ENCODE data around the gene PHGDH. TPM values are rescaled to one million over a fixed set of nuclear protein-coding genes. Genes with fewer than 3 reads are reported as not detected.
"Not testable (repeated sequence)": the region's sequence is repeated elsewhere in the genome, so short reads cannot be mapped to it uniquely, and the experiment has no call there.

PHGDH gene
- total RNA-seq, 1 experiment from 2014 or later, result 82.0 TPM

DNA sequence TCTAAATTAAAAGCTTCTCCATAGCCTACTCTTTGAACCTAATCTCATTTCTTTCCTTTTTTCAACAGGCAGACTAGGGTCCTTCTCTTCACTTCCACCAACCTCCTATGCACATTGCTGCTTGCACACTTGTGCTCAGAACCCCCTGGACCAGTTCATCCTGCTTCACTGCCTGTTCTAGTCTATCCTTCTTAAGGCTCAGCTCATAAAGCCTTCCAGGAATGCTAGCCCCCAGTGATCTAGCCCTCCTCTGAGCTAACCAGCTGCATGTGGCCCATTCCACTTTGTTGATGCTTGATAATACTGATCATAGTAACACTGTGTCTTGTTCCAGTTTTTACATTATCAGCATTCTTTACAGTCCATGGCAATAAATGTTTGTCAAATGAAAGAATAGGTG is 22.9 kb upstream of the PHGDH start:
- in situ Hi-C loops (cut with HindIII; ENCODE audit: low pct_unique_long_range_greater_than_20kb, low sequenced_read_pairs), result no loop called here
- BruUV-seq (replicated peaks), result no TSS peak
- POLR2A ChIA-PET, result no interaction called here

DNA sequence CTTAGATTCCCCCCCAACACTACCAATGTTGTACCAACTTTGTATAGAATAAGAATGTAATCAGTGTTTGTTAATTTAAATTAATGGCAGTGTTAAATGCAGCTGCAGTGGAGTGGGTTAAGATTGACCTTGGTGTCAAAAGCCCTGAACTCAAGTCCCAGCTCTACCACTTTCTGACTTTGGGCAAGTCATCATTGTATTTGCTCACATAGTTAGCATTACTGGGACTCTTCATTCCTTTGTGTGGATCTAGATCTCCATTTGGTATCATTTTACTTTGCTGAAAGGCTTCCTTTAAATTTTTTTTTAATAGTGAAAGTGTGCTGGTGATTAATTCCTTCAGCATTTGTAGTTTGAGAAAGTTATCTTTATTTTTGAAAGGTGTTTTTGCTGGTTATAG is 22.2 kb upstream of the PHGDH start:
- no peak overlapping the region for H3K27ac ChIP-seq (ENCODE audit: low read length)
- no peaks in the 10 kb centered on the region for H3K36me3 ChIP-seq (ENCODE audit: control insufficient read depth, insufficient read depth, low read length)
- H3K27me3 ChIP-seq (ENCODE audit: control insufficient read depth, insufficient read depth, low read length), result peaks cover 5% of the 10 kb centered on the region; the same call in 1 of the 2 replicates
- ChIA-PET POLR2A (no interaction called here), CTCF (no interaction called here)
- no peak for TF ChIP-seq TCF7L2 (IDR thresholded peaks at IDR 0.05; ENCODE audit: low read depth, low read length)
- no peak for TF ChIP-seq POLR2AphosphoS5 (IDR thresholded peaks at IDR 0.05; ENCODE audit: low read depth, low read length)
- TF ChIP-seq, protein P1, sequence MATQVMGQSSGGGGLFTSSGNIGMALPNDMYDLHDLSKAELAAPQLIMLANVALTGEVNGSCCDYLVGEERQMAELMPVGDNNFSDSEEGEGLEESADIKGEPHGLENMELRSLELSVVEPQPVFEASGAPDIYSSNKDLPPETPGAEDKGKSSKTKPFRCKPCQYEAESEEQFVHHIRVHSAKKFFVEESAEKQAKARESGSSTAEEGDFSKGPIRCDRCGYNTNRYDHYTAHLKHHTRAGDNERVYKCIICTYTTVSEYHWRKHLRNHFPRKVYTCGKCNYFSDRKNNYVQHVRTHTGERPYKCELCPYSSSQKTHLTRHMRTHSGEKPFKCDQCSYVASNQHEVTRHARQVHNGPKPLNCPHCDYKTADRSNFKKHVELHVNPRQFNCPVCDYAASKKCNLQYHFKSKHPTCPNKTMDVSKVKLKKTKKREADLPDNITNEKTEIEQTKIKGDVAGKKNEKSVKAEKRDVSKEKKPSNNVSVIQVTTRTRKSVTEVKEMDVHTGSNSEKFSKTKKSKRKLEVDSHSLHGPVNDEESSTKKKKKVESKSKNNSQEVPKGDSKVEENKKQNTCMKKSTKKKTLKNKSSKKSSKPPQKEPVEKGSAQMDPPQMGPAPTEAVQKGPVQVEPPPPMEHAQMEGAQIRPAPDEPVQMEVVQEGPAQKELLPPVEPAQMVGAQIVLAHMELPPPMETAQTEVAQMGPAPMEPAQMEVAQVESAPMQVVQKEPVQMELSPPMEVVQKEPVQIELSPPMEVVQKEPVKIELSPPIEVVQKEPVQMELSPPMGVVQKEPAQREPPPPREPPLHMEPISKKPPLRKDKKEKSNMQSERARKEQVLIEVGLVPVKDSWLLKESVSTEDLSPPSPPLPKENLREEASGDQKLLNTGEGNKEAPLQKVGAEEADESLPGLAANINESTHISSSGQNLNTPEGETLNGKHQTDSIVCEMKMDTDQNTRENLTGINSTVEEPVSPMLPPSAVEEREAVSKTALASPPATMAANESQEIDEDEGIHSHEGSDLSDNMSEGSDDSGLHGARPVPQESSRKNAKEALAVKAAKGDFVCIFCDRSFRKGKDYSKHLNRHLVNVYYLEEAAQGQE (IDR thresholded peaks at IDR 0.05; ENCODE audit: insufficient read depth in 1 of 2, low read depth in 2 of 2, low read length in 1 of 2), result no peak
- no peak for TF ChIP-seq SIN3A (IDR thresholded peaks at IDR 0.05; ENCODE audit: borderline replicate concordance, insufficient read depth, low read depth, low read length)
- TF ChIP-seq, protein P2, sequence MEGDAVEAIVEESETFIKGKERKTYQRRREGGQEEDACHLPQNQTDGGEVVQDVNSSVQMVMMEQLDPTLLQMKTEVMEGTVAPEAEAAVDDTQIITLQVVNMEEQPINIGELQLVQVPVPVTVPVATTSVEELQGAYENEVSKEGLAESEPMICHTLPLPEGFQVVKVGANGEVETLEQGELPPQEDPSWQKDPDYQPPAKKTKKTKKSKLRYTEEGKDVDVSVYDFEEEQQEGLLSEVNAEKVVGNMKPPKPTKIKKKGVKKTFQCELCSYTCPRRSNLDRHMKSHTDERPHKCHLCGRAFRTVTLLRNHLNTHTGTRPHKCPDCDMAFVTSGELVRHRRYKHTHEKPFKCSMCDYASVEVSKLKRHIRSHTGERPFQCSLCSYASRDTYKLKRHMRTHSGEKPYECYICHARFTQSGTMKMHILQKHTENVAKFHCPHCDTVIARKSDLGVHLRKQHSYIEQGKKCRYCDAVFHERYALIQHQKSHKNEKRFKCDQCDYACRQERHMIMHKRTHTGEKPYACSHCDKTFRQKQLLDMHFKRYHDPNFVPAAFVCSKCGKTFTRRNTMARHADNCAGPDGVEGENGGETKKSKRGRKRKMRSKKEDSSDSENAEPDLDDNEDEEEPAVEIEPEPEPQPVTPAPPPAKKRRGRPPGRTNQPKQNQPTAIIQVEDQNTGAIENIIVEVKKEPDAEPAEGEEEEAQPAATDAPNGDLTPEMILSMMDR (IDR thresholded peaks at IDR 0.05), result no peak
- ATAC-seq, result no peak
- intact Hi-C loops (cut with micrococcal nuclease; ENCODE audit: unreplicated experiment) (no loop called here), in situ Hi-C loops (cut with HindIII; ENCODE audit: low pct_unique_long_range_greater_than_20kb, low sequenced_read_pairs) (no loop called here)
- no peak overlapping the region for H3K4me3 ChIP-seq (ENCODE audit: low read depth in 2 of 2, low read length in 2 of 2)
- DNase-seq (ENCODE audit: low read depth, low spot score), result no peak
- no TSS peak for BruUV-seq (replicated peaks)
- no peaks in the 10 kb centered on the region for H3K4me1 ChIP-seq (ENCODE audit: control insufficient read depth, insufficient read depth, low read length)
- H3K9me3 ChIP-seq (ENCODE audit: control insufficient read depth, insufficient read depth, low read depth, low read length), result no peaks in the 10 kb centered on the region

More for the DNA sequence above, 22.9 kb upstream of the PHGDH start:
- ATAC-seq (no peak), DNase-seq (ENCODE audit: low read depth, low spot score) (no peak)
- no peaks in the 10 kb centered on the region for H3K9me3 ChIP-seq (ENCODE audit: control insufficient read depth, insufficient read depth, low read depth, low read length)
- no peak overlapping the region for H3K27ac ChIP-seq (ENCODE audit: low read length)
- CTCF ChIA-PET, result interaction anchor here (0.6 kb wide), 1 partner anchor 646 kb away, joined by 3 read pairs; no protein-coding TSS in a partner anchor
- peaks cover 5% of the 10 kb centered on the region for H3K27me3 ChIP-seq (ENCODE audit: control insufficient read depth, insufficient read depth, low read length)
- TF ChIP-seq SIN3A (IDR thresholded peaks at IDR 0.05; ENCODE audit: borderline replicate concordance, insufficient read depth, low read depth, low read length), result no peak
- TF ChIP-seq TCF7L2 (IDR thresholded peaks at IDR 0.05; ENCODE audit: low read depth, low read length), result no peak
- TF ChIP-seq POLR2AphosphoS5 (IDR thresholded peaks at IDR 0.05; ENCODE audit: low read depth, low read length), result no peak
- TF ChIP-seq, protein P2 (IDR thresholded peaks at IDR 0.05), result no peak
- TF ChIP-seq, protein P1 (IDR thresholded peaks at IDR 0.05; ENCODE audit: insufficient read depth in 1 of 2, low read depth in 2 of 2, low read length in 1 of 2), result no peak
- no peaks in the 10 kb centered on the region for H3K4me1 ChIP-seq (ENCODE audit: control insufficient read depth, insufficient read depth, low read length)
- no peak overlapping the region for H3K4me3 ChIP-seq (ENCODE audit: low read depth in 2 of 2, low read length in 2 of 2)
- intact Hi-C loops (cut with micrococcal nuclease; ENCODE audit: unreplicated experiment), result no loop called here
- no peaks in the 10 kb centered on the region for H3K36me3 ChIP-seq (ENCODE audit: control insufficient read depth, insufficient read depth, low read length)

DNA sequence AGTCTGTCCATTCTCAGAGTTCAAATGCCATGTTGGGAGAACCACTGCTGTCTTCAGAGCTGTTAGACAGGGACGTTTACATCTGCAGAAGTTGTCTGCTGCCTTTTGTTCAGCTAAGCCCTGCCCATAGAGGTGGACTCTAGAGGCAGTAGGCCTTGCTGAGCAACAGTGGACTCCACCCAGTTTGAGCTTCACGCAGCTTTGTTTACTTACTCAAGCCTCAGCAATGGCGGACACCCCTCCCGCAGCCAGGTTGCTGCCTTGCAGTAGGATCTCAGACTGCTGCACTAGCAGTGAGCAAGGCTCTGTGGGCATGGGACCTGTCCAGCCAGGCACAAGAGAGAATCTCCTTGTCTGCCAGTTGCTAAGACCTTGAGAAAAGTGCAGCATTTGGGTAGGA is 14.9 kb upstream of the PHGDH start:
- POLR2A ChIA-PET, result not testable (repeated sequence)

More for the DNA sequence above, 14.9 kb upstream of the PHGDH start:
- H3K36me3 ChIP-seq (ENCODE audit: control insufficient read depth, insufficient read depth, low read length); ATAC-seq; H3K4me3 ChIP-seq (ENCODE audit: low read depth in 2 of 2, low read length in 2 of 2); H3K27ac ChIP-seq (ENCODE audit: low read length); H3K4me1 ChIP-seq (ENCODE audit: control insufficient read depth, insufficient read depth, low read length); BruUV-seq (replicated peaks); DNase-seq (ENCODE audit: low read depth, low spot score); H3K9me3 ChIP-seq (ENCODE audit: control insufficient read depth, insufficient read depth, low read depth, low read length); intact Hi-C loops (cut with micrococcal nuclease; ENCODE audit: unreplicated experiment); in situ Hi-C loops (cut with HindIII; ENCODE audit: low pct_unique_long_range_greater_than_20kb, low sequenced_read_pairs); H3K27me3 ChIP-seq (ENCODE audit: control insufficient read depth, insufficient read depth, low read length); CTCF ChIA-PET: not testable (repeated sequence)
